ENCODE results near the gene SPTBN4. TPM values are rescaled to one million over a fixed set of nuclear protein-coding genes. Genes with fewer than 3 reads are reported as not detected.

Gene SPTBN4
- total and polyA plus RNA-seq, 8 donors, result 1.4 to 18.1 (median 2.2) TPM; not detected in 1

DNA sequence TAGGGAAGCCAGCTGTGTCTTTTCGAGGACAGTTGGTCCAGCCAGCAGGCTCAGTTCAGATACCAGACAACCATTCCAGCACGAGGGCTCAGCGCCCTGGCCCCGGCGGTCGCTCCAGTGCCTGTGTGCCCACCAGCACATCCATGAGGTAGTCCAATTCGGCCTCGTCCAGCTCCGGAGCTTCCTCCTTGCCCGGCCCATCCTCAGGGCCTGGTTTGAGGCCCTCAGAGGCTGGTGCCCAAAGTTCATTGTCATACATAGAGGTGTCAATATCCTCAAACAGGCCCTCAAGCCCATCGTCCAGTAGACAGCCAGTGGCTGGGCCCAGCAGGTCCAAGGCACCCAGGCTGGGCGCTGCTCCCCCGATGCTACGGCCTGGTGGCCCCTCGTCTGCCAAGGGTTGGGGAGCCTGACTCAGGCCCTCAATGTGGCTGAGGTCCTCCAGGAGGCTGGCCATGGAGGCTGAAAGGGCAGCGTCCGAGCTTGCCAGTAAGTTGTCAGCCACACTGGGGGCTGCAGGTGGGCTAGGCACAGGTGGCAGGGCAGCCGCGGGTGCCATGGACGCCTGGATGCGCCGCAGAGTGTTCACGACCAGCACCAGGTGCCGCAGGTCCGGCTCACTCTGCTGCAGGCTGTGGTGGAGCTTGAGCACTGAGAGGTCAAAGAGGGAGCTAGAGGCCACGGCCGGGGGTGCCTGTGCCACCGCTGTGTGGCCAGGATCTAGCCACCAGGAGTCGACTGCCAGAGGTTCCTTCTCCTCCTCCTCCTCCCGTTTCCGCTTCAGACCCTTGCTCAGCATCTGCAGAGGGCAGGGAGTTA lies 43.8 kb upstream of the SPTBN4 start:
- peaks cover 34 to 52% (median 43%) of the 10 kb centered on the region in 4 donors for H3K4me1 ChIP-seq
- WGBS, 5 donors, result 72 to 85% (median 78%) methylated on average over 15 to 31 of the region's 31 CpGs
- no peaks in the 10 kb centered on the region for H3K9me3 ChIP-seq
- TF ChIP-seq POLR2A (IDR thresholded peaks at IDR 0.05) (no peak), EP300 (IDR thresholded peaks at IDR 0.05) (no peak), CTCF (IDR thresholded peaks at IDR 0.05) (no peak), POLR2AphosphoS5 (IDR thresholded peaks at IDR 0.05) (no peak)
- peak overlapping the region in 2 of 4 donors; percentile 28 to 67 for H3K4me3 ChIP-seq
- peaks cover 12 to 13% (median 12%) of the 10 kb centered on the region in 4 donors for H3K36me3 ChIP-seq
- peak overlapping the region; percentile 74 to 100 (median 99) for H3K27ac ChIP-seq
- intact Hi-C loops (cut with DNase I; ENCODE audit: low total_unique reads), result no loop called here
- DNase-seq, result no peak
- no peaks in the 10 kb centered on the region for H3K27me3 ChIP-seq

DNA sequence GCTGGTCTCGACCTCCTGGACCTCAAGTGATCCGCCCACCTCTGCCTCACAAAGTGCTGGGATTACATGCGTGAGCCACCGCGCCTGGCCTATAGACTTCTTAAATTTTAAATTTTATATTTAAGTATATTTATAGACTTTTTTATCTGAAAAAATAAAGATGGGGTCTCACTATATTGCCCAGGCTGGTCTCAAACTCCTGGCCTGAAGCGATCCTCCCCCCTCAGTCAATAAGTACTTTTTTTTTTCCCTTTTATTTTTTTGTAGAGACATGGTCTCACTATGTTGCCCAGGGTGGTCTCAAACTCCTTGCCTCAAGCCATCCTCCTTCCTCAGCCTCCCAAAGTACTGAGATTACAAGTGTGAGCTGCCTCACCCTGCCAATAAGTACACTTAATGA lies 42.9 kb upstream of the SPTBN4 start:
- no peak for DNase-seq
- WGBS, 5 donors, result 91 to 96% (median 94%) methylated on average over 6 of the region's 6 CpGs
- Histone ChIP-seq H3K36me3 (peaks cover 12 to 13% (median 12%) of the 10 kb centered on the region in 4 donors), H3K27me3 (no peaks in the 10 kb centered on the region), H3K27ac (peak overlapping the region in 4 of 5 donors; percentile 98 to 100 (median 100)), H3K4me1 (peaks cover 34 to 52% (median 43%) of the 10 kb centered on the region in 4 donors), H3K9me3 (no peaks in the 10 kb centered on the region), H3K4me3 (peak overlapping the region in 3 of 4 donors; percentile 64 to 86 (median 67))
- intact Hi-C loops (cut with DNase I; ENCODE audit: low total_unique reads), result no loop called here
- TF ChIP-seq POLR2AphosphoS5 (IDR thresholded peaks at IDR 0.05), result no peak
- TF ChIP-seq CTCF (IDR thresholded peaks at IDR 0.05), result no peak
- TF ChIP-seq POLR2A (IDR thresholded peaks at IDR 0.05), result no peak
- TF ChIP-seq EP300 (IDR thresholded peaks at IDR 0.05), result no peak

DNA sequence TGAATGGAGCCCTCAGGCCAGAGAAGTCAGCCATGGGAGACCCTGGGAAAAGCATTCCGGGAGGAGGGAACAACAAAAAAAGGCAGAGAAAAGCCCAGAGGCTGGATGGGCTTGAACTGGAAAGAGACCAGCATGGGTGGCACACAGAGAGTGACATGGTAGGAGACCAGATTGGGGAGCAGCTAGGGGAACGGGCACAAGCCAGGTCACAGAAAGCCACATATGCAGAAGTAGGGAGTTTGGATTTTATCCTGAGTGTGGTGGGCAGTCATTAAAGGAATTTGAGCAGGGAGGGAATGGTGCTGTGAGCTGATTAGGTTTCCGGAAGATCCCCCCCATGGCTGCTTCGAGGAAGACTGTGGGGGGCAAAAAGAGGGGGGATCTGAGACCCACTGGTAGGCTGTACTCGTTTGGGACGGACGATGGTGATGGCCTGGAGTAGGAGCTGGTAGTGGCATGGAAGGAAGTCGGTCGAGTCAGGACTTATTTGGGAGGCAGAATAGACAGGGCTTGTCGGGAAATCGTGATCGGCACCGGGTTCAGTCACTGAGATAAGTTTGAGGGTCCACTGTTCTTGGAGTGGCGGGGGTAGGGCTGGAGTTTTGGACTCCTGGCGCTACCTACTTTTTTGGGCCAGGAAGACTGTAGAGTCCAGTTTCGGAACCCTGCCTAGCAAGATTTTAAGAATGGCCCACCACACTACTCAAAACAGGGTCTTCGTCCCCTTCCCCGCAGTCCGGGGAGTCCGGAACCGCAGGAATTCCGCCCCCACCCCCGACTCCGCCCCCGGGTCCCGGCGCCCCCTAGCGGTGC lies 42.0 kb upstream of the SPTBN4 start:
- peaks cover 34 to 49% (median 43%) of the 10 kb centered on the region in 4 donors for H3K4me1 ChIP-seq
- peak overlapping the region; percentile 64 to 87 (median 76) for H3K4me3 ChIP-seq
- intact Hi-C loops (cut with DNase I; ENCODE audit: low total_unique reads), result no loop called here
- DNase-seq, result peak in 1 of 2 donors; percentile 60
- H3K27me3 ChIP-seq, result no peaks in the 10 kb centered on the region
- no peaks in the 10 kb centered on the region for H3K9me3 ChIP-seq
- peaks cover 12 to 13% (median 12%) of the 10 kb centered on the region in 4 donors for H3K36me3 ChIP-seq
- peak overlapping the region; percentile 97 to 100 (median 99) for H3K27ac ChIP-seq
- WGBS, 5 donors, result 0 to 3% (median 1%) methylated on average over 20 to 28 of the region's 28 CpGs
- TF ChIP-seq CTCF (IDR thresholded peaks at IDR 0.05) (no peak), POLR2A (IDR thresholded peaks at IDR 0.05) (no peak), POLR2AphosphoS5 (IDR thresholded peaks at IDR 0.05) (no peak), EP300 (IDR thresholded peaks at IDR 0.05) (no peak)
